ENCODE measurements around the gene PRR18. TPM values are rescaled to one million over a fixed set of nuclear protein-coding genes. Genes with fewer than 3 reads are reported as not detected.

The PRR18 gene
- total RNA-seq, 1 experiment from 2014 or later = 0.23 TPM

GRCh38 chr6:166351715-166352285 is 43.6 kb upstream of the PRR18 start:
- no peak for ATAC-seq
- peaks cover 8% of the 10 kb centered on the region; the same call in 1 of the 2 replicates for H3K27me3 ChIP-seq (ENCODE audit: control insufficient read depth, insufficient read depth, low read length)
- no peaks in the 10 kb centered on the region for H3K36me3 ChIP-seq (ENCODE audit: control insufficient read depth, insufficient read depth, low read length)
- no peaks in the 10 kb centered on the region for H3K9me3 ChIP-seq (ENCODE audit: control insufficient read depth, insufficient read depth, low read depth, low read length)
- no peak overlapping the region for H3K4me3 ChIP-seq (ENCODE audit: low read depth in 2 of 2, low read length in 2 of 2)
- POLR2A ChIA-PET = no interaction called here
- no peak for DNase-seq (ENCODE audit: low read depth, low spot score)
- no peaks in the 10 kb centered on the region for H3K4me1 ChIP-seq (ENCODE audit: control insufficient read depth, insufficient read depth, low read length)
- no peak overlapping the region for H3K27ac ChIP-seq (ENCODE audit: low read length)
- CTCF ChIA-PET = no interaction called here
- TF ChIP-seq CTCF (IDR thresholded peaks at IDR 0.05) (no peak), SIN3A (IDR thresholded peaks at IDR 0.05; ENCODE audit: borderline replicate concordance, insufficient read depth, low read depth, low read length) (no peak), POLR2AphosphoS5 (IDR thresholded peaks at IDR 0.05; ENCODE audit: low read depth, low read length) (no peak), REST (IDR thresholded peaks at IDR 0.05; ENCODE audit: insufficient read depth in 1 of 2, low read depth in 2 of 2, low read length in 1 of 2) (no peak), TCF7L2 (IDR thresholded peaks at IDR 0.05; ENCODE audit: low read depth, low read length) (no peak)
- intact Hi-C loops (cut with micrococcal nuclease; ENCODE audit: unreplicated experiment) (no loop called here), in situ Hi-C loops (cut with HindIII; ENCODE audit: low pct_unique_long_range_greater_than_20kb, low sequenced_read_pairs) (no loop called here)
- no TSS peak for BruUV-seq (replicated peaks)

GRCh38 chr6:166348305-166348949 is 40.2 kb upstream of the PRR18 start:
- Histone ChIP-seq H3K27ac (ENCODE audit: low read length) (no peak overlapping the region), H3K36me3 (ENCODE audit: control insufficient read depth, insufficient read depth, low read length) (no peaks in the 10 kb centered on the region), H3K4me3 (ENCODE audit: low read depth in 2 of 2, low read length in 2 of 2) (no peak overlapping the region), H3K4me1 (ENCODE audit: control insufficient read depth, insufficient read depth, low read length) (peaks cover under 1% of the 10 kb centered on the region; the same call in 1 of the 2 replicates), H3K27me3 (ENCODE audit: control insufficient read depth, insufficient read depth, low read length) (peaks cover 8% of the 10 kb centered on the region; the same call in 1 of the 2 replicates), H3K9me3 (ENCODE audit: control insufficient read depth, insufficient read depth, low read depth, low read length) (no peaks in the 10 kb centered on the region)
- no peak for DNase-seq (ENCODE audit: low read depth, low spot score)
- in situ Hi-C loops (cut with HindIII; ENCODE audit: low pct_unique_long_range_greater_than_20kb, low sequenced_read_pairs) = no loop called here
- TF ChIP-seq CTCF (IDR thresholded peaks at IDR 0.05) = no peak
- no peak for TF ChIP-seq TCF7L2 (IDR thresholded peaks at IDR 0.05; ENCODE audit: low read depth, low read length)
- no peak for TF ChIP-seq REST (IDR thresholded peaks at IDR 0.05; ENCODE audit: insufficient read depth in 1 of 2, low read depth in 2 of 2, low read length in 1 of 2)
- no peak for TF ChIP-seq POLR2AphosphoS5 (IDR thresholded peaks at IDR 0.05; ENCODE audit: low read depth, low read length)
- TF ChIP-seq SIN3A (IDR thresholded peaks at IDR 0.05; ENCODE audit: borderline replicate concordance, insufficient read depth, low read depth, low read length) = no peak
- ChIA-PET CTCF (no interaction called here), POLR2A (no interaction called here)
- intact Hi-C loops (cut with micrococcal nuclease; ENCODE audit: unreplicated experiment) = no loop called here
- no TSS peak for BruUV-seq (replicated peaks)
- no peak for ATAC-seq
